GM12878 (cell line): ENCODE results near the gene RWDD4. TPM values are rescaled to one million over a fixed set of nuclear protein-coding genes. Genes with fewer than 3 reads are reported as not detected.

ENCODE experiments used
- ATAC-seq: fragments of 200-7000 bp; cut with Tn5 transposase; 3 replicates; pipeline ENCODE4 v1.9.1; 2020; ENCODE audit warnings: mild to moderate bottlenecking, moderate library complexity
- BruUV-seq: library from RNA; stranded (reverse); fragments of 400-500 nt; replicated peaks from 2 replicates; lab custom pipeline; 2021; lab: Mats Ljungman, UMichigan
- CTCF ChIA-PET: fragments of 300-600 bp; sonication (Branson Sonifier 250); formaldehyde crosslinking; extraction: SDS; loops from one replicate; lab custom pipeline; 2021; ENCODE audit warnings: inconsistent platforms; lab: Yijun Ruan, JAX
- POLR2A ChIA-PET: fragments of 350-600 bp; formaldehyde crosslinking; extraction: SDS; loops from one replicate; lab custom pipeline; 2021; ENCODE audit warnings: inconsistent platforms; lab: Charles Lee
- RAD21 ChIA-PET: fragments of 300-600 bp; sonication (Branson Sonifier 250); formaldehyde crosslinking; loops from one replicate; lab custom pipeline; 2023; ENCODE audit warnings: antibody characterized with exemption; ENCODE audit not compliant: unreplicated experiment; lab: Charles Lee
- SMC1A ChIA-PET: fragments of 300-600 bp; sonication (Branson Sonifier 250); formaldehyde crosslinking; loops from one replicate; lab custom pipeline; 2023; ENCODE audit not compliant: unreplicated experiment, uncharacterized antibody; lab: Charles Lee
- DNase-seq: peaks from one replicate; pipeline ENCODE4 v3.0.0-alpha.2; 2011; ENCODE audit warnings: low read depth, low spot score
- FAIRE-seq: peaks from 3 replicates; lab custom pipeline; 2011; peaks lifted over from hg19 to GRCh38; lab: Jason Lieb, UNC
- H2AFZ ChIP-seq: 2 replicates; pipeline ENCODE4 v1.6.0; 2011; ENCODE audit warnings: low read depth, low read length, control low read depth; ENCODE audit not compliant: control insufficient read depth
- H3K27ac ChIP-seq: 2 replicates; pipeline ENCODE4 v1.5.1; 2011; ENCODE audit warnings: control low read depth; ENCODE audit not compliant: control insufficient read depth, insufficient read depth
- H3K27me3 ChIP-seq, 2 experiments: replicated peaks in 1 of 2; 2 replicates each; pipeline versions ENCODE4 v1.6.0 to v1.6.1; 2011; ENCODE audit warnings: low read length in 1 of 2; ENCODE audit not compliant: control insufficient read depth in 2 of 2, insufficient read depth in 2 of 2
- H3K36me3 ChIP-seq, 2 experiments: 2 replicates each; pipeline ENCODE4 v1.5.1; 2011; ENCODE audit warnings: low read length in 1 of 2; ENCODE audit not compliant: control insufficient read depth in 2 of 2, insufficient read depth in 2 of 2
- H3K4me1 ChIP-seq: 2 replicates; pipeline ENCODE4 v1.6.1; 2011; ENCODE audit warnings: mild to moderate bottlenecking, low read length, moderate library complexity, mixed read lengths; ENCODE audit not compliant: control insufficient read depth, insufficient read depth
- H3K4me2 ChIP-seq: 2 replicates; pipeline ENCODE4 v1.6.0; 2011; ENCODE audit warnings: control low read depth; ENCODE audit not compliant: control insufficient read depth, insufficient read depth
- H3K4me3 ChIP-seq: fragments of 200-600 bp; sonication (generic); 2 replicates; pipeline ENCODE4 v1.5.1; 2016
- H3K79me2 ChIP-seq: 2 replicates; pipeline ENCODE4 v1.6.0; 2011; ENCODE audit warnings: low read length; ENCODE audit not compliant: control insufficient read depth, insufficient read depth
- H3K9ac ChIP-seq: 2 replicates; pipeline ENCODE4 v1.8.0; 2011; ENCODE audit warnings: low read length, control low read depth, mixed read lengths; ENCODE audit not compliant: control insufficient read depth, insufficient read depth
- H3K9me3 ChIP-seq: replicated peaks from 3 replicates; pipeline ENCODE4 v1.5.1; 2011; ENCODE audit warnings: mild to moderate bottlenecking, low read length; ENCODE audit not compliant: control insufficient read depth, insufficient read depth
- H4K20me1 ChIP-seq: 2 replicates; pipeline ENCODE4 v1.6.0; 2011; ENCODE audit not compliant: control insufficient read depth, insufficient read depth
- BHLHE40 ChIP-seq, 2 experiments: fragments of 450-650 bp in 1 of 2; IDR thresholded peaks; 2 replicates each; pipeline ENCODE4 v1.6.1; 2011 to 2017; ENCODE audit warnings: low read depth in 2 of 2, borderline replicate concordance in 1 of 2, improper control_type of control experiment in 1 of 2, low read length in 1 of 2, mild to moderate bottlenecking in 1 of 2
- FOXK2 ChIP-seq: fragments of 450-650 bp; IDR thresholded peaks from 2 replicates; pipeline ENCODE4 v1.6.1; 2017; ENCODE audit warnings: mild to moderate bottlenecking, moderate library complexity
- MXI1 ChIP-seq: fragments of 150-350 bp; IDR thresholded peaks from 2 replicates; pipeline ENCODE4 v1.6.1; 2011; ENCODE audit warnings: low read depth, mild to moderate bottlenecking, inconsistent platforms, low read length, improper control_type of control experiment
- NKRF ChIP-seq: fragments of 450-650 bp; conservative IDR thresholded peaks from 2 replicates; pipeline ENCODE4 v1.6.1; 2017; ENCODE audit warnings: mild to moderate bottlenecking, moderate library complexity
- PBX3 ChIP-seq: IDR thresholded peaks from 2 replicates; pipeline ENCODE4 v1.6.1; 2011; ENCODE audit warnings: mild to moderate bottlenecking, low read depth, low read length, moderate library complexity; ENCODE audit not compliant: insufficient replicate concordance
- PML ChIP-seq: IDR thresholded peaks from 2 replicates; pipeline ENCODE4 v1.6.1; 2012; ENCODE audit warnings: low read length, inconsistent platforms
- SMARCA5 ChIP-seq: fragments of 450-650 bp; IDR thresholded peaks from 2 replicates; pipeline ENCODE4 v1.6.1; 2017; ENCODE audit warnings: mild to moderate bottlenecking
- ZBTB11 ChIP-seq: fragments of 450-650 bp; formaldehyde crosslinking; IDR thresholded peaks from 2 replicates; pipeline ENCODE4 v1.5.0; 2022; ENCODE audit warnings: mild to moderate bottlenecking, missing genetic modification characterization
- ZNF622 ChIP-seq: fragments of 450-650 bp; IDR thresholded peaks from 2 replicates; pipeline ENCODE4 v1.6.1; 2017; ENCODE audit warnings: mild to moderate bottlenecking, inconsistent platforms
- WGBS: methylation state at CpG from one replicate; pipeline ENCODE4 v1.1.6; 2016; ENCODE audit warnings: low lambda C conversion rate; ENCODE audit not compliant: insufficient replicate concordance, insufficient coverage; ENCODE audit errors: missing lambda C conversion rate; 5-methylcytosine and 5-hydroxymethylcytosine counted together
- in situ Hi-C: fragments of 300-500 bp; cut with MboI; formaldehyde crosslinking; loops from 9 replicates; pipeline ENCODE4 v1.14.3; 2018; ENCODE audit warnings: mixed read lengths
- intact Hi-C: fragments of 100-400 bp; cut with micrococcal nuclease; formaldehyde crosslinking; loops from one replicate; pipeline ENCODE4 v1.14.2; 2022; ENCODE audit not compliant: unreplicated experiment
- polyA plus RNA-seq, 11 experiments: library from polyadenylated mRNA; depleted of rRNA in 4 of 11; unstranded in 6 of 11; stranded (reverse) in 5 of 11; fragments of >200 nt; fragmentation: Nextera tagmentation in 4 of 11; fragmentation: Illumina TruSeq in 1 of 11; extraction: Ambion mirVana in 4 of 11; extraction: Trizol in 1 of 11; gene quantifications; 1 replicate in 1 of 11; 2 replicates in 10 of 11; pipeline versions ENCODE4 v1.2.1 to v1.2.3, GENCODE V29; 2011 to 2016; ENCODE audit warnings: inconsistent platforms in 2 of 11, missing spikeins in 2 of 11, low read depth in 1 of 11
- total RNA-seq, 4 experiments: library from RNA; depleted of rRNA in 3 of 4; stranded (reverse); fragments of >200 nt in 3 of 4; fragmentation: Illumina TruSeq in 1 of 4; extraction: Trizol in 1 of 4; gene quantifications; 2 replicates each; pipeline versions ENCODE4 v1.2.1 to v1.2.3, GENCODE V29; 2013 to 2021
- TF ChIP-seq, protein P1 (sequence below): fragments of 450-650 bp; IDR thresholded peaks from 2 replicates; pipeline ENCODE4 v1.6.1; 2017; ENCODE audit warnings: mild to moderate bottlenecking, moderate library complexity

The RWDD4 gene
- total and polyA plus RNA-seq, 10 of the 15 experiments (the other 5 are each of a cell fraction or from before 2014, with no cell fraction given), result 11.2 to 37.8 (median 19.9) TPM

DNA sequence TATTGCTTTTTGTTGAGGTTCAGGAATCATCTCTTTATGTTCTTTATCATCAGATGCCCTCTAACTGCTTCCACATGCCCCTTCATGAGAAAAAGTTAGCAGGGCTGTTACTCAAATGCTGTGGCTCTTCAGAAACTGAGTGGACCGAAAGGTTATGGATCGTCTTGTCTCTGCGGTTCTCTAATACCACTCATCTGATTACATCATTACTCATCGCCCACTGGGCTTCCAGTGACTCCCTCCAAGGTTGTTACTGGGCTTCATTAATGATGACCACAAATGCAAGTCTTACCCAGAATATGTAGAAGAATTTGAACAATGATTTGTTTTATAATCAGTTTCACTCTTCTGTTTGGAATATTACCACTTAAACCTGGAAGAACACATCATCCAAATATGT, 67.7 kb downstream of the RWDD4 start:
- H3K27me3 ChIP-seq, result no peaks in the 10 kb centered on the region
- no peaks in the 10 kb centered on the region for H3K4me1 ChIP-seq
- no peak for ATAC-seq
- DNase-seq, result no peak
- intact Hi-C loops, result no loop called here
- H3K27ac ChIP-seq, result no peak overlapping the region
- ChIA-PET RAD21 (no interaction called here), SMC1A (no interaction called here), POLR2A (no interaction called here), CTCF (no interaction called here)
- H3K4me3 ChIP-seq, result no peak overlapping the region
- H3K4me2 ChIP-seq, result no peak overlapping the region
- in situ Hi-C loops, result no loop called here
- no peaks in the 10 kb centered on the region for H4K20me1 ChIP-seq
- no peaks in the 10 kb centered on the region for H3K36me3 ChIP-seq
- no peak overlapping the region for H3K9ac ChIP-seq
- H3K9me3 ChIP-seq, result no peaks in the 10 kb centered on the region
- 42% methylated on average over 4 of the region's 4 CpGs for WGBS
- FAIRE-seq, result no peak
- H3K79me2 ChIP-seq, result no peaks in the 10 kb centered on the region
- no TSS peak for BruUV-seq
- H2AFZ ChIP-seq, result no peak overlapping the region
- TF ChIP-seq NKRF, result no peak
- TF ChIP-seq PML, result no peak
- TF ChIP-seq, protein P1, sequence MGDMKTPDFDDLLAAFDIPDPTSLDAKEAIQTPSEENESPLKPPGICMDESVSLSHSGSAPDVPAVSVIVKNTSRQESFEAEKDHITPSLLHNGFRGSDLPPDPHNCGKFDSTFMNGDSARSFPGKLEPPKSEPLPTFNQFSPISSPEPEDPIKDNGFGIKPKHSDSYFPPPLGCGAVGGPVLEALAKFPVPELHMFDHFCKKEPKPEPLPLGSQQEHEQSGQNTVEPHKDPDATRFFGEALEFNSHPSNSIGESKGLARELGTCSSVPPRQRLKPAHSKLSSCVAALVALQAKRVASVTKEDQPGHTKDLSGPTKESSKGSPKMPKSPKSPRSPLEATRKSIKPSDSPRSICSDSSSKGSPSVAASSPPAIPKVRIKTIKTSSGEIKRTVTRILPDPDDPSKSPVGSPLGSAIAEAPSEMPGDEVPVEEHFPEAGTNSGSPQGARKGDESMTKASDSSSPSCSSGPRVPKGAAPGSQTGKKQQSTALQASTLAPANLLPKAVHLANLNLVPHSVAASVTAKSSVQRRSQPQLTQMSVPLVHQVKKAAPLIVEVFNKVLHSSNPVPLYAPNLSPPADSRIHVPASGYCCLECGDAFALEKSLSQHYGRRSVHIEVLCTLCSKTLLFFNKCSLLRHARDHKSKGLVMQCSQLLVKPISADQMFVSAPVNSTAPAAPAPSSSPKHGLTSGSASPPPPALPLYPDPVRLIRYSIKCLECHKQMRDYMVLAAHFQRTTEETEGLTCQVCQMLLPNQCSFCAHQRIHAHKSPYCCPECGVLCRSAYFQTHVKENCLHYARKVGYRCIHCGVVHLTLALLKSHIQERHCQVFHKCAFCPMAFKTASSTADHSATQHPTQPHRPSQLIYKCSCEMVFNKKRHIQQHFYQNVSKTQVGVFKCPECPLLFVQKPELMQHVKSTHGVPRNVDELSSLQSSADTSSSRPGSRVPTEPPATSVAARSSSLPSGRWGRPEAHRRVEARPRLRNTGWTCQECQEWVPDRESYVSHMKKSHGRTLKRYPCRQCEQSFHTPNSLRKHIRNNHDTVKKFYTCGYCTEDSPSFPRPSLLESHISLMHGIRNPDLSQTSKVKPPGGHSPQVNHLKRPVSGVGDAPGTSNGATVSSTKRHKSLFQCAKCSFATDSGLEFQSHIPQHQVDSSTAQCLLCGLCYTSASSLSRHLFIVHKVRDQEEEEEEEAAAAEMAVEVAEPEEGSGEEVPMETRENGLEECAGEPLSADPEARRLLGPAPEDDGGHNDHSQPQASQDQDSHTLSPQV, result no peak
- no peak for TF ChIP-seq PBX3
- TF ChIP-seq FOXK2, result no peak
- TF ChIP-seq SMARCA5, result no peak
- no peak for TF ChIP-seq ZNF622
- no peak for TF ChIP-seq MXI1
- no peak for TF ChIP-seq BHLHE40 (IDR thresholded peaks at IDR 0.05; ENCODE audit: borderline replicate concordance in 1 of 2, low read depth in 2 of 2, low read length in 1 of 2)
- no peak for TF ChIP-seq ZBTB11 (CRISPR knock-in tag)
